NCI-H446 treated with DMSO at 0.1 percent for 48 hours (cell line): ENCODE measurements around the gene CSMD2.

Source experiments
- DNase-seq: peaks from one replicate; lab custom pipeline; 2025; lab: John Stamatoyannopoulos, UW

The CSMD2 gene

GRCh38 chr1:33482412-33482811, 682.6 kb downstream of the CSMD2 start:
- DNase-seq = no peak

- no peak for DNase-seq
Observed at GRCh38 chr1:33477451-33477850, 687.6 kb downstream of the CSMD2 start.

GRCh38 chr1:33473900-33474299, 691.1 kb downstream of the CSMD2 start:
- no peak for DNase-seq

GRCh38 chr1:33472269-33472980, 692.6 kb downstream of the CSMD2 start, which contains the start of gene ZSCAN20:
TSS of gene ZSCAN20 (plus strand) at chr1:33472645. CDS start at chr1:33479289, 6,644 bp downstream.
- peak; percentile 99 for DNase-seq

- no peak for DNase-seq
Observed at GRCh38 chr1:33471416-33471815, 693.6 kb downstream of the CSMD2 start.

- DNase-seq = peak; percentile 48
Observed at GRCh38 chr1:33470495-33471012, 694.5 kb downstream of the CSMD2 start.

GRCh38 chr1:33469691-33470090, 695.3 kb downstream of the CSMD2 start:
- DNase-seq = no peak

- DNase-seq = no peak
Observed at GRCh38 chr1:33468967-33469366, 696.1 kb downstream of the CSMD2 start.

GRCh38 chr1:33468531-33468930, 696.5 kb downstream of the CSMD2 start:
- no peak for DNase-seq

- DNase-seq = no peak
Observed at GRCh38 chr1:33468011-33468410, 697.0 kb downstream of the CSMD2 start.

- DNase-seq = no peak
Observed at GRCh38 chr1:33466159-33466558, 698.9 kb downstream of the CSMD2 start.

- no peak for DNase-seq
Observed at GRCh38 chr1:33465316-33465715, 699.7 kb downstream of the CSMD2 start.

- no peak for DNase-seq
Observed at GRCh38 chr1:33464552-33464951, 700.5 kb downstream of the CSMD2 start.
